HG02623 (cell line): ENCODE results near the gene TMEM267.
"Not testable (repeated sequence)": the region's sequence is repeated elsewhere in the genome, so short reads cannot be mapped to it uniquely, and the experiment has no call there.

Experiments
- ATAC-seq: cut with Tn5 transposase; IDR thresholded peaks from one replicate; pipeline ENCODE4 v1.9.1; 2021; ENCODE audit warnings: moderate library complexity; ENCODE audit not compliant: unreplicated experiment

The TMEM267 gene

GRCh38 chr5:43410414-43410813, 73.3 kb downstream of the TMEM267 start:
- ATAC-seq = no peak

GRCh38 chr5:43409809-43410271, 73.8 kb downstream of the TMEM267 start:
- no peak for ATAC-seq

GRCh38 chr5:43402524-43403066, 81.1 kb downstream of the TMEM267 start:
- ATAC-seq = not testable (repeated sequence)

- ATAC-seq = no peak
Measured at GRCh38 chr5:43401827-43402226, 81.8 kb downstream of the TMEM267 start.

- ATAC-seq = no peak
Measured at GRCh38 chr5:43400082-43400481, 83.6 kb downstream of the TMEM267 start.

GRCh38 chr5:43396762-43397304, 86.8 kb downstream of the TMEM267 start:
- peak; percentile 97 for ATAC-seq
